Panc1 (cell line): Measurements from ENCODE around the gene CIB4. TPM values are rescaled to one million over a fixed set of nuclear protein-coding genes. Genes with fewer than 3 reads are reported as not detected.

Experiments used
- ATAC-seq: fragments of 200-7000 bp; cut with Tn5 transposase; 2 replicates; pipeline ENCODE4 v1.9.1; 2020; ENCODE audit warnings: mild to moderate bottlenecking, moderate library complexity
- BruUV-seq: library from RNA; stranded (reverse); fragments of 400-500 nt; replicated peaks from 2 replicates; lab custom pipeline; 2021; lab: Mats Ljungman, UMichigan
- CTCF ChIA-PET: fragments of 300-600 bp; sonication (Branson Sonifier 250); formaldehyde crosslinking; loops from one replicate; lab custom pipeline; 2022; ENCODE audit warnings: antibody characterized with exemption; lab: Charles Lee
- POLR2A ChIA-PET: fragments of 300-600 bp; sonication (Branson Sonifier 250); formaldehyde crosslinking; loops from one replicate; lab custom pipeline; 2022; ENCODE audit warnings: antibody characterized with exemption; lab: Charles Lee
- DNase-seq: peaks from one replicate; pipeline ENCODE4 v3.0.0-alpha.2; 2010; ENCODE audit warnings: low read depth, low spot score
- H3K27ac ChIP-seq: 2 replicates; pipeline ENCODE4 v1.5.1; 2011; ENCODE audit warnings: mild to moderate bottlenecking, low read length, inconsistent platforms
- H3K27me3 ChIP-seq: fragments of 200-500 bp; sonication (Bioruptor generic); 2 replicates; pipeline ENCODE4 v1.6.0; 2014; ENCODE audit warnings: low read length, inconsistent platforms; ENCODE audit not compliant: control insufficient read depth, insufficient read depth
- H3K36me3 ChIP-seq: fragments of 200-500 bp; sonication (Bioruptor generic); 2 replicates; pipeline ENCODE4 v1.5.1; 2014; ENCODE audit warnings: inconsistent platforms, mild to moderate bottlenecking, low read length, moderate library complexity; ENCODE audit not compliant: control insufficient read depth, insufficient read depth
- H3K4me1 ChIP-seq: 2 replicates; pipeline ENCODE4 v1.5.1; 2011; ENCODE audit warnings: inconsistent platforms, mild to moderate bottlenecking, low read length, moderate library complexity; ENCODE audit not compliant: control insufficient read depth, insufficient read depth
- H3K4me3 ChIP-seq, 2 experiments: 2 replicates each; pipeline ENCODE4 v1.5.1; 2011 to 2012; ENCODE audit warnings: low read depth in 2 of 2, low read length in 2 of 2, mild to moderate bottlenecking in 2 of 2, inconsistent platforms in 1 of 2, moderate library complexity in 1 of 2
- H3K9me3 ChIP-seq: fragments of 200-500 bp; sonication (Bioruptor generic); 2 replicates; pipeline ENCODE4 v1.5.1; 2014; ENCODE audit warnings: low read depth, mild to moderate bottlenecking, inconsistent platforms, low read length, moderate library complexity; ENCODE audit not compliant: control insufficient read depth, insufficient read depth
- CTCF ChIP-seq: fragments of 450-650 bp; IDR thresholded peaks from 2 replicates; pipeline ENCODE4 v1.5.1; 2017; ENCODE audit warnings: mild to moderate bottlenecking
- POLR2AphosphoS5 ChIP-seq: IDR thresholded peaks from 2 replicates; pipeline ENCODE4 v1.6.1; 2012; ENCODE audit warnings: mild to moderate bottlenecking, low read depth, low read length, moderate library complexity
- REST ChIP-seq, 2 experiments: IDR thresholded peaks; 2 replicates each; pipeline ENCODE4 v1.6.1; 2011 to 2012; ENCODE audit warnings: low read depth in 2 of 2, control low read depth in 1 of 2, low read length in 1 of 2, mild to moderate bottlenecking in 1 of 2, moderate library complexity in 1 of 2; ENCODE audit not compliant: insufficient read depth in 1 of 2
- SIN3A ChIP-seq: IDR thresholded peaks from 2 replicates; pipeline ENCODE4 v1.6.1; 2012; ENCODE audit warnings: low read depth, mild to moderate bottlenecking, low read length, moderate library complexity, borderline replicate concordance; ENCODE audit not compliant: insufficient read depth
- TCF7L2 ChIP-seq: IDR thresholded peaks from 2 replicates; pipeline ENCODE4 v1.6.1; 2011; ENCODE audit warnings: mild to moderate bottlenecking, low read depth, low read length, inconsistent platforms
- in situ Hi-C: cut with HindIII; loops from 2 replicates; pipeline ENCODE4 v1.10.0; 2016; ENCODE audit warnings: low sequenced_read_pairs, low pct_unique_long_range_greater_than_20kb
- intact Hi-C: fragments of 100-400 bp; cut with micrococcal nuclease; formaldehyde crosslinking; loops from one replicate; pipeline ENCODE4 v1.10.0; 2022; ENCODE audit not compliant: unreplicated experiment
- total RNA-seq: library from RNA; stranded (reverse); gene quantifications from one replicate; pipeline ENCODE4 v1.2.1, GENCODE V29; 2021; ENCODE audit not compliant: unreplicated experiment

The CIB4 gene
- total RNA-seq, 1 experiment from 2014 or later: 0.33 TPM

GRCh38 chr2:26627350-26628105, 13.6 kb downstream of the CIB4 start:
- Histone ChIP-seq H3K36me3 (no peaks in the 10 kb centered on the region), H3K9me3 (no peaks in the 10 kb centered on the region), H3K27ac (no peak overlapping the region), H3K4me3 (no peak overlapping the region), H3K27me3 (no peaks in the 10 kb centered on the region), H3K4me1 (peaks cover 10% of the 10 kb centered on the region; the same call in 1 of the 2 replicates)
- POLR2A ChIA-PET: no interaction called here
- in situ Hi-C loops: no loop called here
- CTCF ChIA-PET: no interaction called here
- no peak for ATAC-seq
- no peak for DNase-seq
- no peak for TF ChIP-seq REST (IDR thresholded peaks at IDR 0.05; ENCODE audit: insufficient read depth in 1 of 2, low read depth in 2 of 2, low read length in 1 of 2)
- TF ChIP-seq CTCF: no peak
- no peak for TF ChIP-seq POLR2AphosphoS5
- TF ChIP-seq TCF7L2: no peak
- no peak for TF ChIP-seq SIN3A
- no TSS peak for BruUV-seq
- intact Hi-C loops: no loop called here

- intact Hi-C loops: no loop called here
- BruUV-seq: no TSS peak
- TF ChIP-seq CTCF: no peak
- no peak for TF ChIP-seq POLR2AphosphoS5
- no peak for TF ChIP-seq REST (IDR thresholded peaks at IDR 0.05; ENCODE audit: insufficient read depth in 1 of 2, low read depth in 2 of 2, low read length in 1 of 2)
- TF ChIP-seq TCF7L2: no peak
- TF ChIP-seq SIN3A: no peak
- POLR2A ChIA-PET: no interaction called here
- no peak for DNase-seq
- no peaks in the 10 kb centered on the region for H3K36me3 ChIP-seq
- H3K27ac ChIP-seq: no peak overlapping the region
- H3K27me3 ChIP-seq: no peaks in the 10 kb centered on the region
- CTCF ChIA-PET: no interaction called here
- in situ Hi-C loops: no loop called here
- no peaks in the 10 kb centered on the region for H3K9me3 ChIP-seq
- H3K4me3 ChIP-seq: no peak overlapping the region
- no peak for ATAC-seq
- H3K4me1 ChIP-seq: peaks cover 10% of the 10 kb centered on the region; the same call in 1 of the 2 replicates
These were observed 14.6 kb downstream of the CIB4 start for GRCh38 chr2:26626606-26627005.
